GM23338 (cell line): Measurements from ENCODE around the gene SCLT1. TPM values are rescaled to one million over a fixed set of nuclear protein-coding genes. Genes with fewer than 3 reads are reported as not detected.

Experiments used
- ATAC-seq: fragments of 200-7000 bp; cut with Tn5 transposase; 3 replicates; pipeline ENCODE4 v1.9.1; 2020
- DNase-seq: peaks from one replicate; pipeline ENCODE4 v3.0.0-alpha.2; 2015; ENCODE audit warnings: low spot score
- H2AFZ ChIP-seq: fragments of 200-600 bp; sonication (generic); 2 replicates; pipeline ENCODE4 v1.8.0; 2016; ENCODE audit warnings: antibody characterized with exemption, mild to moderate bottlenecking, moderate library complexity
- H3F3A ChIP-seq: fragments of 200-600 bp; sonication (generic); replicated peaks from 2 replicates; pipeline ENCODE4 v1.8.0; 2017; ENCODE audit warnings: antibody characterized with exemption, mixed run types, low read depth
- H3K27ac ChIP-seq: fragments of 200-600 bp; sonication (generic); 2 replicates; pipeline ENCODE4 v1.6.1; 2016; ENCODE audit warnings: low read depth
- H3K27me3 ChIP-seq: fragments of 200-600 bp; sonication (generic); 2 replicates; pipeline ENCODE4 v1.8.0; 2016; ENCODE audit warnings: mild to moderate bottlenecking, mixed run types, moderate library complexity; ENCODE audit not compliant: insufficient read depth
- H3K36me3 ChIP-seq: fragments of 200-600 bp; sonication (generic); 2 replicates; pipeline ENCODE4 v1.8.0; 2016; ENCODE audit warnings: mild to moderate bottlenecking; ENCODE audit not compliant: insufficient read depth
- H3K4me1 ChIP-seq: fragments of 200-600 bp; sonication (generic); 2 replicates; pipeline ENCODE4 v1.8.0; 2016; ENCODE audit warnings: mild to moderate bottlenecking, moderate library complexity; ENCODE audit not compliant: insufficient read depth
- H3K4me2 ChIP-seq: fragments of 200-600 bp; sonication (generic); 2 replicates; pipeline ENCODE4 v1.7.1; 2017; ENCODE audit warnings: mixed run types
- H3K4me3 ChIP-seq: fragments of 200-600 bp; sonication (generic); 2 replicates; pipeline ENCODE4 v1.6.1; 2016; ENCODE audit warnings: mixed run types
- H3K79me2 ChIP-seq: fragments of 200-600 bp; sonication (generic); replicated peaks from 2 replicates; pipeline ENCODE4 v1.8.0; 2017; ENCODE audit warnings: mild to moderate bottlenecking; ENCODE audit not compliant: insufficient read depth
- H3K9me2 ChIP-seq: fragments of 200-600 bp; sonication (generic); 2 replicates; pipeline ENCODE4 v1.8.0; 2017; ENCODE audit not compliant: insufficient read depth
- H4K20me1 ChIP-seq: fragments of 200-600 bp; sonication (generic); replicated peaks from 2 replicates; pipeline ENCODE4 v1.8.0; 2017; ENCODE audit warnings: mild to moderate bottlenecking; ENCODE audit not compliant: insufficient read depth
- H3K27ac Mint-ChIP-seq: 2 replicates; pipeline ENCODE4 v1.8.0; 2020; ENCODE audit warnings: inconsistent platforms, mild to moderate bottlenecking, moderate library complexity, mixed read lengths
- H3K27me3 Mint-ChIP-seq: 3 replicates; pipeline ENCODE4 v1.8.0; 2022; ENCODE audit warnings: low read depth, mild to moderate bottlenecking, moderate library complexity, mixed read lengths, inconsistent platforms; ENCODE audit not compliant: insufficient read depth, poor library complexity
- H3K36me3 Mint-ChIP-seq: 3 replicates; pipeline ENCODE4 v1.8.0; 2021; ENCODE audit warnings: low read depth, mild to moderate bottlenecking, inconsistent platforms, moderate library complexity, mixed read lengths
- H3K4me1 Mint-ChIP-seq: 3 replicates; pipeline ENCODE4 v1.8.0; 2020; ENCODE audit warnings: mild to moderate bottlenecking, inconsistent platforms, mixed read lengths
- H3K4me3 Mint-ChIP-seq: 3 replicates; pipeline ENCODE4 v1.8.0; 2021; ENCODE audit warnings: moderate library complexity, mild to moderate bottlenecking, inconsistent platforms, mixed read lengths
- H3K9me3 Mint-ChIP-seq: 3 replicates; pipeline ENCODE4 v1.8.0; 2020; ENCODE audit warnings: moderate library complexity, mild to moderate bottlenecking, inconsistent platforms, mixed read lengths
- CTCF ChIP-seq, 2 experiments: fragments of 200-600 bp in 1 of 2; sonication (generic) in 1 of 2; conservative IDR thresholded peaks; 2 replicates each; pipeline versions ENCODE4 v1.5.1 to v1.6.1; 2016 to 2017; ENCODE audit warnings: antibody characterized with exemption in 2 of 2, low read depth in 2 of 2, mild to moderate bottlenecking in 2 of 2, moderate library complexity in 1 of 2
- ETS1 ChIP-seq: IDR thresholded peaks from 2 replicates; pipeline ENCODE4 v1.6.1; 2016; ENCODE audit warnings: antibody characterized with exemption
- JUNB ChIP-seq: IDR thresholded peaks from one replicate; pipeline ENCODE4 v1.6.1; 2016; ENCODE audit warnings: antibody characterized with exemption; ENCODE audit not compliant: unreplicated experiment
- NANOG ChIP-seq: IDR thresholded peaks from 2 replicates; pipeline ENCODE4 v1.6.1; 2016; ENCODE audit warnings: antibody characterized with exemption, borderline replicate concordance
- POLR2AphosphoS5 ChIP-seq: IDR thresholded peaks from 2 replicates; pipeline ENCODE4 v1.6.1; 2016; ENCODE audit warnings: antibody characterized with exemption, low read depth
- REST ChIP-seq: IDR thresholded peaks from one replicate; pipeline ENCODE4 v1.6.1; 2018; ENCODE audit warnings: antibody characterized with exemption; ENCODE audit not compliant: unreplicated experiment
- ZNF114 ChIP-seq: fragments of 250-450 bp; sonication (Bioruptor Pico); IDR thresholded peaks from 2 replicates; pipeline ENCODE4 v1.5.0; 2020; ENCODE audit warnings: mild to moderate bottlenecking, moderate library complexity
- ZNF331 ChIP-seq: fragments of 250-450 bp; sonication (Bioruptor Pico); IDR thresholded peaks from 2 replicates; pipeline ENCODE4 v1.5.0; 2020; ENCODE audit warnings: low read depth, mild to moderate bottlenecking, moderate library complexity
- ZNF462 ChIP-seq: fragments of 250-450 bp; sonication (Bioruptor Pico); IDR thresholded peaks from 2 replicates; pipeline ENCODE4 v1.5.0; 2020; ENCODE audit warnings: mild to moderate bottlenecking, moderate library complexity
- polyA plus RNA-seq: library from polyadenylated mRNA; unstranded; fragments of >200 nt; fragmentation: Nextera tagmentation; extraction: Ambion mirVana; gene quantifications from 2 replicates; pipeline ENCODE4 v1.2.1, GENCODE V29; 2016
- total RNA-seq: library from RNA; depleted of rRNA; stranded (reverse); fragments of >200 nt; shearing (Covaris generic); gene quantifications from 2 replicates; pipeline ENCODE4 v1.2.3, GENCODE V29; 2014

Gene SCLT1
- total and polyA plus RNA-seq, 2 experiments from 2014 or later: 18.5 to 18.9 TPM

GRCh38 chr4:128854433-128854832, 238.9 kb downstream of the SCLT1 start:
- H3K27me3 Mint-ChIP-seq: peaks cover 20% of the 10 kb centered on the region
- no peak overlapping the region for H3K4me3 ChIP-seq
- H3K36me3 Mint-ChIP-seq: peaks cover 100% of the 10 kb centered on the region
- peaks cover 7% of the 10 kb centered on the region for H3K4me1 ChIP-seq
- peak overlapping the region; percentile 91 for H3K27ac ChIP-seq
- no peaks in the 10 kb centered on the region for H3K9me2 ChIP-seq
- peaks cover 98% of the 10 kb centered on the region for H3K36me3 ChIP-seq
- ATAC-seq (no peak), DNase-seq (no peak)
- H3K27me3 ChIP-seq: no peaks in the 10 kb centered on the region
- H3K27ac Mint-ChIP-seq: 0 out of 2 replicates have a peak overlapping the region, but pooled peaks have one; percentile 32
- peaks cover 88% of the 10 kb centered on the region for H4K20me1 ChIP-seq
- no peak overlapping the region for H2AFZ ChIP-seq
- H3K4me1 Mint-ChIP-seq: peaks cover 36% of the 10 kb centered on the region
- H3K79me2 ChIP-seq: peaks cover 98% of the 10 kb centered on the region
- no peak overlapping the region for H3K4me3 Mint-ChIP-seq
- H3K9me3 Mint-ChIP-seq: no peaks in the 10 kb centered on the region; the same call in 2 of the 3 replicates
- TF ChIP-seq NANOG: no peak
- no peak for TF ChIP-seq CTCF (conservative IDR thresholded peaks at IDR 0.05; ENCODE audit: low read depth in 2 of 2)
- no peak for TF ChIP-seq ZNF114 (CRISPR knock-in tag)
- no peak for TF ChIP-seq ZNF331 (CRISPR knock-in tag)
- TF ChIP-seq ETS1: no peak
- no peak for TF ChIP-seq ZNF462
- no peak for TF ChIP-seq POLR2AphosphoS5
- TF ChIP-seq REST: no peak
- no peak for TF ChIP-seq JUNB
- H3K4me2 ChIP-seq: no peak overlapping the region
- H3F3A ChIP-seq: peaks cover 90% of the 10 kb centered on the region
